ENCODE results near the gene ROMO1.

Gene ROMO1

DNA sequence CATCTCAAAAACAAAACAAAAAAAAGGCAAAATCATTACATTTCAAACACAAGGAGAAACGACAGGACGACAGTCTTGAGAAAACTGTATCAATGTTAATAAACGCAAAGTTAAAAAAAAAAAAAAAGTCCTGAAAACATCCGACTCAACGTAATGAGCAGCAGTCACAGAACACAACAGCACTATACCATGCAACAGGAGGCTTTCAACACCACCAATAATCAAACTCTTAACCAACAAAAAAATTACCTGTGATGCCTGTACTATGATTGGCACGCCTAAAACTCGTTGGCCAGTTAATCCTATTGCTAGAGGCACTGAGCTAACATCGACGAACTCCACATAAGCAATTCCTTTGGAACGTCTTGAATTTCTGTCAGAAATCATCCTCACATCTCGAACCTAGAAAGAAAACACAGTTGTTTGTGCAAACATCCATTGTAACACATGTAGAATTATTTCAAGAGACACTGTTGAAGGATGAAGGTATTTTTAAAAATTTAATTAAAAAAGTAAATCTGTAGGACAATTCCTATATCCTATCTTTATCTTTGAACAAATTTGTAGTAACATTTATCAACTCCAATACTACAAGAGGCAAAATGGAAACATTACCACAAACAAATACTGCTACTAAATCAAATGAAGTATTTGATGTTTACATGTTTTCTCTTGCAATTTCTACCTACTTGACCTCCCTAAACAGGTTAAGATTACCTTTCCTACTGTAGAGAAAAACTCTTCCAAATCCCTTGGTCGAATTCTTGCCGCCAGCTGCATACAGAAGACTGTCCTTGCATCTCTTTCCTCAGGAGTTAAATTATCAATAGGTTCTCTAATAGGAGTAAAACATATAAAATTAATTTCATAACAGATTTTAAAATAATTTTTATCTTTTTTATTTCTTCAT is 25.4 kb downstream of the ROMO1 start:
- DNase-seq (ENCODE audit: low read depth, low spot score) = no peak
- H3K4me3 ChIP-seq (ENCODE audit: low read length) = no peak overlapping the region

DNA sequence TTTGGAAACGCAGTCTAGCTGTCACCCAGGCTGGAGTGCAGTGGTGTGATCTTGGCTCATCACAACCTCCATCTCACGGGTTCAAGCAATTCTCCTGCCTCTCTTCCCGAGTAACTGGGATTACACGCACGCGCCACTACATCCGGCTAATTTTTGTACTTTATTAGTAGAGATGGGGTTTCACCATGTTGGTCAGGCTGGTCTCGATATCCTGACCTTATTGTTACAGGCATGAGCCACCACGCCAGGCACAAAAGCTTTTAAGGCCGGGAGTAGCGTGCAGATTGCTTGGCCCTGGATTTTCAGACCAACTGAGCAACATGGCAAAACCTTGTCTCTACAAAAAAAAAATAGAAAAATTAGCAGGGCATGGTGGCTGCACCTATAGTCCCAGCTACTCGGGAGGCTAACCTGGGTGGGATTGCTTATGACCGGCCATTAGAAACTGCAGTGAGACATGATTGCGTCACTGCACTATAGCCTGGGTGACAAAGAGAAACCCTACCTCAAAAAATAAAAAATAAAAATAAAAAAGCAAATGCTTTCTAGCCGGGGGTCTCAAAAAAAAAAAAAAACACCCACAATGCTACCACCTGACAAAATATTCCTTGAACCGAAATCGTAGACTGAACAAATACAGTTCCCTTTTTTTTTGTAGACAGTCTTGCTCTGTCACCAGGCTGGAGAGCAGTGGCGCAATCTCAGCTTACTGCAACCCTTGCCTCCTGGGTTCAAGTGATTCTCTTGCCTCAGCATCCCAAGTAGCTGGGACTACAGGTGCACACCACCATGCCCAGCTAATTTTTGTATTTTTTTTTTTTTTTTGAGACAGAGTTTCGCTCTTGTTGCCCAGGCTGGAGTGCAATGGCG is 27.9 kb downstream of the ROMO1 start:
- DNase-seq (ENCODE audit: low read depth, low spot score) = no peak
- no peak overlapping the region for H3K4me3 ChIP-seq (ENCODE audit: low read length)

DNA sequence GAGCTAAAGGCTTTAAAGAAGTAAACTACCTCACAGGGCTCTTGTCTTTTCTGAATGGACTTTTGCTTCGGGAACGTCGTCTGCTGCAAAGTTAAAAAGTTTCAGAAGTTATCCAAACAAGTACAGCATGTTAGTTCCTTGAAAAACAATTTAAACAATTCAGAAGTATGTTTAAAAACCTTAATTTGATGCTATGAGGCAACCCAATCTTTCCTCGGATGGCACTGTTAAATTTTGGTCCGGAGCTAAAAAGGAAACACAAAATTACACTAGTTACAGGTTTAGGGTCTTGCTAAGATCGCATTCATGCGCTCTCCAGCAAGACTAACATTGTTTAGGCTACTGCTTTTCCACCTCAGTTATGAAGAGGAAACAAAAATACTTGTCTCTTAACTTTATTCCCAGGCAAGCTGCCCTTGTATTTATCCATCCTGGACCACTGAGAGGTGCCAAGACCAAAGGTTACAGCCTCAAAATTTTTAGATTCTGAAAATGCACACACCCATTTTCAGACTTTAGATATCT is 30.1 kb downstream of the ROMO1 start:
- DNase-seq (ENCODE audit: low read depth, low spot score) = no peak
- H3K4me3 ChIP-seq (ENCODE audit: low read length) = no peak overlapping the region

DNA sequence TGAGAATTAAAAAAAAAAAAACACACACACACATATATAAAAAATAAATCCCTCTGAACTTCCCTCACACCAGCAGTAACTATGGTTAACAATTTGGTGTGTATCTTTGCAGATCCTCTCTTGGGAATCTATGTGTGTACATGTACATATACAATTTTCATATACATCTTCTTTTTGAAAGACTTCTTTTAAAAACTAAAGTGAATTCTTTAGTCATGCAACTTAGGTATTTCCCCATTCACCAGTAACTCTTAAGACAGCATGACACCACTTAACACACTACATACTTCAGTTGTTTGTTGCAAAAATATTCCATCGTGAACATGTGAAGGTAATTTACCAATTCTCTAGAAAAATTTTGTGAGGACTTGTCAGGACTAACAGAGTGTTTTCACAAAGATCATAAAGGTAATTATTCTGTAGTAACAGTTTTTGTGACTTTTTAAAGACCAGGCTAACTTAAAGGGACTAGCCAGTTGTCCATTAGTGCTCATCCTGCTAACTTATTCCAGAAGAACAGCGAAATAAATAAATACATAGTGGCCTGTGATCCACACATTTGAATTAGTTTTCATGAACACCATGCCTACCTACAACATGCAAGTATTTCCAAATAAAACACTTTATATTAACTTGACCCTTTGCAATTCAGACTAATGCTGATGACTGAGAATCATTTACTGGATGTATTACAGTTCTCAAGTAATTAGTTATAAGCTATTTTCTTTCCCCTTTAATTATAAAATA is 30.8 kb downstream of the ROMO1 start:
- DNase-seq (ENCODE audit: low read depth, low spot score) = no peak
- H3K4me3 ChIP-seq (ENCODE audit: low read length) = no peak overlapping the region

DNA sequence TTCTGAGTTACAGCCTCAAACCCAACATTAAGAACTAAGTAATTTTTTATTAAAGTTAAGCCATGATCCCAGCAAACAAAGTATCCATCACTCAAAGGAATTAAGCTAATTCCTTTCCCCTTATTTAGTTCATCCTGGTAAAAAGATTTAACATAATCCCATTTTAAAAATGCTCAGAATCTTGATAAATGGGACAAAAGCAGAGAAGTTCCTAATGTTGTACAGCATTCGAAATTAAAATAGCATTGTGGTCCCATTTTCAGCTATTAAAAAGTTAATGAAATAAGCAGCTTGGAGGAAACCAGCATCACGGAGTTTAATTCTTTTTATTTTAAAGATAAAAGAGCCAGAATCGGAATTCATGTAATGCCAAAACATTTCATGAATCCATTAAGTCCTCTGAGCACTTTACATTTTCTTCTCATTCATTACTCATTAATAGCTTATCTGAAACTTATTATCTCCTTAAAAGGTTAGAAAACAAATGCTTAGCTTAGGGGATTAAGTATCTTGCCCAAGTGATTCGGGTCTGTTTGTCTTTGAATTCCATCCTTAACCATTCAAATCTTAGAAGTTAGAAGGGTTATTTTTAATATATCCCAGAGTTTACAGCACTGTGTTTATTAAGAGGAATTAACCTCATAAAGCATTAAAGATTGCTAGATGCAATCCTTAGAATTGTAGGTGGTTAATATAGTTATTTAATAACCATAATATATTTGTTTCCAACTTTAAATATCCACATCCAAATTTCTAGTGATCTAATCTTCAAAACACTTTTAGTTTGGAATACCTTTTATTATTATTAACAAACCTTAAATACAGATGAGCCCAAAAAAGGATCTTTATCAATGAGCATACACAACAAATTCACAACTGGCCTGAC is 31.6 kb downstream of the ROMO1 start:
- no peak for DNase-seq (ENCODE audit: low read depth, low spot score)
- H3K4me3 ChIP-seq (ENCODE audit: low read length) = no peak overlapping the region

DNA sequence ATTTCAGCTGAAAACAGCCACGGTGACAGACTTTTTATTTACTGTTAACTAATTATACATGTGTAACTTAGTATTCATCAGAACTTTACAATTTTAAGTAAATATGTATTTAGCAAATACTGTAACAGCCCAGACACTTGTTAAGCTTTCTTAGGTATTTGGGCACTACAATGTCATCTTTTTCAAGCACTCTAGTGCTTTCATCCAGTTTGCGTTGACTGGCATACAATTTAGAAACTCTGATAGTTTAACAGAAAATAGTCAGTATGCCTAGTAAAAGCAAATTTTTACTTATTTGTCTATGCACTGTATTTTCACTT is 32.2 kb downstream of the ROMO1 start:
- DNase-seq (ENCODE audit: low read depth, low spot score) = no peak
- no peak overlapping the region for H3K4me3 ChIP-seq (ENCODE audit: low read length)

DNA sequence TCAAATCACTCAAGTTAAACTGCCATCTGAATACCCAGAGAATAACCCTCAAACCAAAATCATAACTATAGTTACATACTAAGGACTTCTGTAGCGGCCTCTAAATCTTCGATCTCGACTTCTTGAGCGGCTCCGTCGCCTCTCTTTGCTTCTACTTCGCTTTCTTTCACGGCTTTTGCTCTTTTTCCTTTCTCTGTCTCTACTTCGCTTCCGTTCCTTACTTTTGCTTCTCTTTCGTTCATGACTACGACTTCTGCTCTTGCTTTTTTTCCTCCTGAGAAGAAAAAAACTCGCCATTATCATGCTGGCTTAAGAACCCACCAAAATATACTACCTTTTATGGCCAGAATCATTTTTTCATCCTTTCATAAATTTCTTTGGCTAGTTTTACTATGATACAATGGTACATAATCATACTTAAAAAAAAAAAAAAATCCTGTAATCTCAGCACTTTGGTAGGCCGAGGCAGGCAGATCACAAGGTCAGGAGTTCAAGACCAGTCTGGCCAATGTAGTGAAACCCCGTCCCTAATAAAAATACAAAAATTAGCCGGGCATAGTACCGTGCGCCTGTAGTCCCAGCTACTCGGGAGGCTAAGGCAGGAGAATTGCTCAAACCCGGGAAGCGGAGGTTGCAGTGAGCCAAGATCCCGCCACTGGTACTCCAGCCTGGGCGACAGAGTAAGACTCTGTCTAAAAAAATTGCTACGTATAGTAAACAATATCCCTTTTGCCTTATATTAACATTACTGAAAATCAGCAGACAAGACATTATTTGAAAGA is 32.8 kb downstream of the ROMO1 start:
- no peak overlapping the region for H3K4me3 ChIP-seq (ENCODE audit: low read length)

DNA sequence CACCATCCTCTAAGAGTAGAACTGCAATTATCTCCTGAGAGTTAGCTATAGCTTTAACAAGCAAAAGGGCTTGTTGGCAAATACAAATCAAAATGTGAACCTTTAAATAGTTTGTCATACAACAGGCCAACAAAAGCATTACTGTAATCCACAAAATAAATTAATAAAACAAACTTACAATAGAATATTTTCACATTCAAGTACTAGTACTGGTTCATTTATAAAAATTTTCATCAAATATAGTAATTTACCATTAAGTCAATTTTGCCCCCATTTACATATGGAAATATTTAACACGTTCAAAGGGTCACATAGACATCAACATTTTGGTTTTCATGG is 33.4 kb downstream of the ROMO1 start:
- no peak for DNase-seq (ENCODE audit: low read depth, low spot score)
- H3K4me3 ChIP-seq (ENCODE audit: low read length) = no peak overlapping the region

More for the DNA sequence above, 32.8 kb downstream of the ROMO1 start:
- no peak for DNase-seq (ENCODE audit: low read depth, low spot score)

DNA sequence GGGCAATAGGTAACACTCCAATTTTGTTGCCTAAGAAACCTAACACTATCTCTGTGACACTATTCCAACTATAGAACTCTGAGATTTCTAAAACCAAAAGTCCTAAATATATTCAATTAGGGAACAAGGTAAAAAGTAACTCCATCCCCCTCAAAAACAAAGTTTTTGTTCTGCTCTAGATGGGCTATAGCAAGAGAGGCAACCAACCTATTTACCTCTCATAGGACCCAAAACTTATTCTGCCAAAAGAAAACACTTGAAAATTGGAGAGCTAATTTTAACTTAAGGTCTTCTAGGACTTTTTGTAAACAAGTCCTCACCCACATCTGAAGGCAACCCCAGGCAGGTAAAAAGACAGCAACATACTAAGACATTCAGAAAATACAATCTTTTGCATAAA is 35.2 kb downstream of the ROMO1 start:
- no peak overlapping the region for H3K4me3 ChIP-seq (ENCODE audit: low read length)
- no peak for DNase-seq (ENCODE audit: low read depth, low spot score)

DNA sequence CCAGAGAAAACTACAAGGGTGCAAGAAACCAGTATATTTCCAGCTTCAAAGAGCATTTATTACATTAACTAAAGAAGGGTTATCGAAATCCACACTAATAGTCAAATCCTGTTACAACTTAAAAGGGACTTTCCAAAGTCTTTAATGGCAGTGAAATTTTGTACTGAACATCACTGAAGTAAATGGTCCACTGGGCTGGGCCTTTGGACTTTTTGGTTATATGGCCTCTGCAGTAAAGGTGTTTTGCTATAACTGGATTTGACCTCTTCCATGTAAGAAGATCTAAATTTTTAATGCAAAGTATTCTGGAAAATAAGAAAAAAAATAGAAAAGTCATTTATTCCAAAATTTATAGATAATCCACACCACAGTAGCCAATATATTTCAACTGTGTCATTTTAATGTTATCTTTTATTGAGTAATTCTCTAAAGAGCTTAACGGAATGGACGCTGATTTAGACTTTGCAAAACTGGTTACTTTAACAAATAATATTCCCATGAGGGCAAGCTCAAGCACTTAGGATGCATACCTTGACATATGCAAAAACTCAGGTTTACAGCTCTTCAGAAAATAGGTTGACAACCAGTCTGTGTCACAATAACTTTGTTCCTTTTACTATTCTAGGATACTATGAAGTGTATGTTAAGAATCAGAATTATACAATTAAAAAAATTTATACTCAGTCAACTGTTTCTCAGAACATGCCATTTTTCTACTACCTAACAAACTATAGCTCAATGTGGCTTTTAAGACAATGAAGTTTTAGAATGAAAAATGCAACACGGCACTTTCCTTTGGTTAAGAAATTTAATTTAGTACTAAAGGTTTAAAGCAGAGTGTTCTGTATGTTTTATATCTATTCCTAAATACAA is 35.8 kb downstream of the ROMO1 start:
- no peak for DNase-seq (ENCODE audit: low read depth, low spot score)
- H3K4me3 ChIP-seq (ENCODE audit: low read length) = no peak overlapping the region

DNA sequence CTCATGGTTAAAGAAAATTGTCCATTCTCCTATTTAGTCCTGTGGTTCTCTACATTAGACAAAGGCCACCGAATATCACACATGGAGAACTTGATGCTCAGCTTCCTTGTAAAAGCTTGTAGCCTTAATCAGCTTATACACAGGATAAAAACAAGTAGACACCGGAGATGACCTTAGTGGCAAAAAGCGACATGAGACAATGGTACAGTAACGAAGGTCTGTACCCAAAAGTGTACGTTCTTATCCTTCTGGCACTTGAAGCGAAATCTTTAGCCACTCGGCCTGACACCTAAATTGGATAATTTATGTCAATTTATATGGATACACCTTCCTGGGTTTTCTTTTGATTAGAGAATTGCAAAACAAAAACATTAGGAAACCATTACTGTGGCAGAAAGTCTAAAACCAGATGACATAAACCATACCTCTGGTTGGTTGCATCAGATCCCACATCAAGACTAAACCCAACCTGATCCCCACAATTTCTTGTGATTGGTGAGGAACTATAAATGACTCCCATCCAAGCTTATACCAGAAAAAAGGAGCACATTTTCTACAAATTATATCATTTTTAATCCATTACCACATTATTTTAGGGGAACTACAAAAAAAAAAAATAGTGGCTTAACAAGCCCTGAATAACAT is 36.7 kb downstream of the ROMO1 start:
- DNase-seq (ENCODE audit: low read depth, low spot score) = no peak
- H3K4me3 ChIP-seq (ENCODE audit: low read length) = no peak overlapping the region

DNA sequence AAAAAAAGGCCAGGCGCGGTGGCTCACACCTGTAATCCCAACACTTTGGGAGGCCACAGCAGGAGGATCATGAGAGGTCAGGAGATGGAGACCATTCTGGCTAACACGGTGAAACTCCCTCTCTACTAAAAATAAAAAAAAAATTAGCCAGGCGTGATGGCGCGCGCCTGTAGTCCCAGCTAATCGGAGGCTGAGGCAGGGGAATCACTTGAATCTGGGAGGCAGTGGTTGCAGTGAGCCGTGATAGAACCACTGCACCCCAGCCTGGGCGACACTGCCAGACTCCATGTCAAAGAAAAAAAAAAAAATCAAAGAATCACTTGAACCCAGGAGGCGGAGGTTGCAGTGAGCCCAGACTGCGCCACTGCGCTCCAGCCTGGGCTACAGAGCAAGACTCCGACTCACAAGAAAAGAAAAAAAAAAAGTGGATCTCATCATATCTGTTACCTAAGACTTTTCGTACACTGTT is 38.7 kb downstream of the ROMO1 start:
- DNase-seq (ENCODE audit: low read depth, low spot score) = no peak
- no peak overlapping the region for H3K4me3 ChIP-seq (ENCODE audit: low read length)

DNA sequence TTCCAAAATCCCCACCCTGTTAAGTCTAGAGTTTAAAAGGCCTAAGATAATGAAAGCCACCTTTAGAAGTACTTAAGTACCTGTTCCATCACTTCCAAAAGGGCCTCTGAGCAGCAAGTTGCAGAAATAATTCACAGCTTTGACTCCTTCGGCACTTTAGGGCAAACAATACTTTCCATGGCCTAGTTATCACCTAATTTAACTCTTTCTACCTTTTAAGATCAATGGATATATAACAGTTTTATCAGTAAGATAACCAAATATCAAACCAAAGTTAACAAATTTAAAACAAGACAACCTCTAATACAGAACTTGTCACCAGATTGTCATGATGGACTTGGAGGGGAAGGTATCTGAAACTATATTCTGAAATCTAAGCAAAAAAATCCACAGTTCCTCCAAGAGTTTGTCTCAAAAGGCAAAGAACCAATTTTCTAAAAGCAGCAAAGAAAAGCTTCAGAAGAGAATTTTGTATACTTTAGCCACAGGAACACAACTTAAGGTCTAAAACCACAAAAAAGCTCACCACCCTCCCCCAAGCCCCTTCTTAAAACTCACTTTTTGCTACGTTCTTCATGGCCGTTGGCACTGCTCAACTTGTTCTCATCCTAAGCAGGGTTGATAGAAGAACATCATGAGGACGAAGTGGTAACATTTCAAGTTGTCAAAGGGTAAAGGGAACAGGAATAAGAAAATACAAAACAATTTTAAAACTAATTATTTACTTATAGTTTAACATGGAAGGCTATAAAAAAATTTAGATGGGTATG is 39.4 kb downstream of the ROMO1 start:
- H3K4me3 ChIP-seq (ENCODE audit: low read length) = no peak overlapping the region
- DNase-seq (ENCODE audit: low read depth, low spot score) = peak; percentile 42

DNA sequence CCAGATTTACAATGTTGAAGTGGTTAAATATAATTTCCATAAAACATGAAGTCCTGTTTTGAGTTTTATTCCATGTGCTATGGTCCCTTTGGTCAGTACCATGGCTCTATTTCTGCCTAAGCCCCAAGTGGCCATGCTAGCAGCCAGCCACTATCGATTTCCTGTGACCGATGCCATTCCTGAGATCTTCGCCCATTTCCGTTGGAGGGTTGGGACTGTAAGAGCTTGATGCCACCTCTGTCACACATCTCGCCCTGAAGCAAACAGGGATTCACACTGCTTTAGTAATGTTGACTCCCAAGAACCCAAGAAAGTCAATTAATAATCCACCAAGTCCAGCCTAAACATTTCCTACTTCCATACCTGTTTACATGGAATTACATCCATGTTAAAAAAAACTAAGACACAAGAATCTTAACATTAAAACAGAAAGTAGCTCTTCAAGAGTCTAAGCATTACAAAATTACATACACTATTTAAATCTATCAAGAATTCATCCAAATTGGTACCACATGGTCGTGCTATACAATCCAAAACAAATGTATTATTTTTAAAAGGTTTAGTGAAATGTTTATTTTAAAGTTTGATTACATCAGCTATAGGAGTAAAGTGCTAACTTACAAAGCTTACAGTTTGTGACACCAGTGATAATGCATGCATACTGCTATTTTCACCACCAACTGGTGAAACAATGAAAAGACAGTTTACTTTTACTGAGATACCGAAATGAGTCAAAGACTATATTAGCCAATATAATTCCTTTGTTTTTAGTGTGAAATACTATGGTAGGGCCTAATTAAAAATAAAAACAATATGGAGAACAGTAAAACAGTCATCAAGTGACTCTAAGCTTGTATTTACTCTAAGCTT is 40.3 kb downstream of the ROMO1 start:
- DNase-seq (ENCODE audit: low read depth, low spot score) = peak; percentile 59
- H3K4me3 ChIP-seq (ENCODE audit: low read length) = peak overlapping the region; percentile 94

All from Jurkat, Clone E6-1 (cell line).